ENCODE results near the gene GOLGA6A.

DNA sequence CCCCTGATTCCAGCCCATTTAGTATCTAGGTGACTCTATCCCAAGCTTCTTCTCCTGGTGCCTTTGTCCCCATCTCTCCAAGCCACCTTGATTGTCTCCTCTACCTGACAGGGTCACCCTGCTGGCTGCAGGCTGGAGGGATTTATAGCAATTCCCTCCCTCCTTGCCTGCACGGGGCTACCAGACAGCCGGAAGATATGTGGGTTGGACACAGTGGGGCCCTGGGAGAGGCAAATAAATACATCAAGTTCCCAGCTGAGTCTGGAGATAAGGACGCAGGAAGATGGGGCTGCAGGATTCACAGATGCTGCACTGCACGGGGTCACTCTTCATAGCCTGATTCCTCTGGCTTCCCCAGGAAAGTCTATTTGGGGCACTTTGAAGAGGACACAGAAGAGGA, 38.7 kb upstream of the GOLGA6A start:
- TF ChIP-seq, protein P1, sequence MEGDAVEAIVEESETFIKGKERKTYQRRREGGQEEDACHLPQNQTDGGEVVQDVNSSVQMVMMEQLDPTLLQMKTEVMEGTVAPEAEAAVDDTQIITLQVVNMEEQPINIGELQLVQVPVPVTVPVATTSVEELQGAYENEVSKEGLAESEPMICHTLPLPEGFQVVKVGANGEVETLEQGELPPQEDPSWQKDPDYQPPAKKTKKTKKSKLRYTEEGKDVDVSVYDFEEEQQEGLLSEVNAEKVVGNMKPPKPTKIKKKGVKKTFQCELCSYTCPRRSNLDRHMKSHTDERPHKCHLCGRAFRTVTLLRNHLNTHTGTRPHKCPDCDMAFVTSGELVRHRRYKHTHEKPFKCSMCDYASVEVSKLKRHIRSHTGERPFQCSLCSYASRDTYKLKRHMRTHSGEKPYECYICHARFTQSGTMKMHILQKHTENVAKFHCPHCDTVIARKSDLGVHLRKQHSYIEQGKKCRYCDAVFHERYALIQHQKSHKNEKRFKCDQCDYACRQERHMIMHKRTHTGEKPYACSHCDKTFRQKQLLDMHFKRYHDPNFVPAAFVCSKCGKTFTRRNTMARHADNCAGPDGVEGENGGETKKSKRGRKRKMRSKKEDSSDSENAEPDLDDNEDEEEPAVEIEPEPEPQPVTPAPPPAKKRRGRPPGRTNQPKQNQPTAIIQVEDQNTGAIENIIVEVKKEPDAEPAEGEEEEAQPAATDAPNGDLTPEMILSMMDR (IDR thresholded peaks at IDR 0.05; ENCODE audit: low read length): no peak
- no peak for TF ChIP-seq EZH2 (IDR thresholded peaks at IDR 0.05; ENCODE audit: borderline replicate concordance, low read length)

Measured in OCI-LY1 (cell line).